SK-N-SH (cell line): ENCODE measurements around the gene SAMD5.

ENCODE experiments used
- CTCF ChIP-seq: fragments of 200-600 bp; sonication (generic); IDR thresholded peaks from 2 replicates; pipeline ENCODE4 v1.6.1; 2017; ENCODE audit warnings: antibody characterized with exemption, mild to moderate bottlenecking, moderate library complexity
- GABPA ChIP-seq: IDR thresholded peaks from 2 replicates; pipeline ENCODE4 v1.4.0; 2012; ENCODE audit warnings: low read depth, mild to moderate bottlenecking
- RCOR1 ChIP-seq: fragments of 150-350 bp; IDR thresholded peaks from 2 replicates; pipeline ENCODE4 v1.6.1; 2017; ENCODE audit warnings: antibody characterized with exemption, low read length

- TF ChIP-seq CTCF (no peak), GABPA (no peak), RCOR1 (no peak)
Observed at GRCh38 chr6:147540075-147540474, 31.6 kb downstream of the SAMD5 start.
